GM12878 (cell line): Measurements from ENCODE around the gene INPP4B. TPM values are rescaled to one million over a fixed set of nuclear protein-coding genes. Genes with fewer than 3 reads are reported as not detected.

Experiments used
- ATAC-seq: fragments of 200-7000 bp; cut with Tn5 transposase; 3 replicates; pipeline ENCODE4 v1.9.1; 2020; ENCODE audit warnings: mild to moderate bottlenecking, moderate library complexity
- BruUV-seq: library from RNA; stranded (reverse); fragments of 400-500 nt; replicated peaks from 2 replicates; lab custom pipeline; 2021; lab: Mats Ljungman, UMichigan
- CTCF ChIA-PET: fragments of 300-600 bp; sonication (Branson Sonifier 250); formaldehyde crosslinking; extraction: SDS; loops from one replicate; lab custom pipeline; 2021; ENCODE audit warnings: inconsistent platforms; lab: Yijun Ruan, JAX
- POLR2A ChIA-PET: fragments of 350-600 bp; formaldehyde crosslinking; extraction: SDS; loops from one replicate; lab custom pipeline; 2021; ENCODE audit warnings: inconsistent platforms; lab: Charles Lee
- RAD21 ChIA-PET: fragments of 300-600 bp; sonication (Branson Sonifier 250); formaldehyde crosslinking; loops from one replicate; lab custom pipeline; 2023; ENCODE audit warnings: antibody characterized with exemption; ENCODE audit not compliant: unreplicated experiment; lab: Charles Lee
- SMC1A ChIA-PET: fragments of 300-600 bp; sonication (Branson Sonifier 250); formaldehyde crosslinking; loops from one replicate; lab custom pipeline; 2023; ENCODE audit not compliant: unreplicated experiment, uncharacterized antibody; lab: Charles Lee
- DNase-seq: peaks from one replicate; pipeline ENCODE4 v3.0.0-alpha.2; 2011; ENCODE audit warnings: low read depth, low spot score
- FAIRE-seq: peaks from 3 replicates; lab custom pipeline; 2011; peaks lifted over from hg19 to GRCh38; lab: Jason Lieb, UNC
- H2AFZ ChIP-seq: 2 replicates; pipeline ENCODE4 v1.6.0; 2011; ENCODE audit warnings: low read depth, low read length, control low read depth; ENCODE audit not compliant: control insufficient read depth
- H3K27ac ChIP-seq: 2 replicates; pipeline ENCODE4 v1.5.1; 2011; ENCODE audit warnings: control low read depth; ENCODE audit not compliant: control insufficient read depth, insufficient read depth
- H3K27me3 ChIP-seq, 2 experiments: replicated peaks in 1 of 2; 2 replicates each; pipeline versions ENCODE4 v1.6.0 to v1.6.1; 2011; ENCODE audit warnings: low read length in 1 of 2; ENCODE audit not compliant: control insufficient read depth in 2 of 2, insufficient read depth in 2 of 2
- H3K36me3 ChIP-seq, 2 experiments: 2 replicates each; pipeline ENCODE4 v1.5.1; 2011; ENCODE audit warnings: low read length in 1 of 2; ENCODE audit not compliant: control insufficient read depth in 2 of 2, insufficient read depth in 2 of 2
- H3K4me1 ChIP-seq: 2 replicates; pipeline ENCODE4 v1.6.1; 2011; ENCODE audit warnings: mild to moderate bottlenecking, low read length, moderate library complexity, mixed read lengths; ENCODE audit not compliant: control insufficient read depth, insufficient read depth
- H3K4me2 ChIP-seq: 2 replicates; pipeline ENCODE4 v1.6.0; 2011; ENCODE audit warnings: control low read depth; ENCODE audit not compliant: control insufficient read depth, insufficient read depth
- H3K4me3 ChIP-seq: fragments of 200-600 bp; sonication (generic); 2 replicates; pipeline ENCODE4 v1.5.1; 2016
- H3K79me2 ChIP-seq: 2 replicates; pipeline ENCODE4 v1.6.0; 2011; ENCODE audit warnings: low read length; ENCODE audit not compliant: control insufficient read depth, insufficient read depth
- H3K9ac ChIP-seq: 2 replicates; pipeline ENCODE4 v1.8.0; 2011; ENCODE audit warnings: low read length, control low read depth, mixed read lengths; ENCODE audit not compliant: control insufficient read depth, insufficient read depth
- H3K9me3 ChIP-seq: replicated peaks from 3 replicates; pipeline ENCODE4 v1.5.1; 2011; ENCODE audit warnings: mild to moderate bottlenecking, low read length; ENCODE audit not compliant: control insufficient read depth, insufficient read depth
- H4K20me1 ChIP-seq: 2 replicates; pipeline ENCODE4 v1.6.0; 2011; ENCODE audit not compliant: control insufficient read depth, insufficient read depth
- DPF2 ChIP-seq: fragments of 450-650 bp; IDR thresholded peaks from 2 replicates; pipeline ENCODE4 v1.6.1; 2017; ENCODE audit warnings: mild to moderate bottlenecking
- EP300 ChIP-seq, 2 experiments: fragments of 150-350 bp in 1 of 2; IDR thresholded peaks; 2 replicates each; pipeline ENCODE4 v1.6.1; 2011 to 2012; ENCODE audit warnings: low read depth in 2 of 2, low read length in 2 of 2, borderline replicate concordance in 1 of 2, improper control_type of control experiment in 1 of 2, inconsistent platforms in 1 of 2; ENCODE audit not compliant: control insufficient read depth in 1 of 2
- JUND ChIP-seq: IDR thresholded peaks from 2 replicates; pipeline ENCODE4 v1.6.1; 2012; ENCODE audit warnings: low read depth, mild to moderate bottlenecking, low read length, improper control_type of control experiment, moderate library complexity
- MEF2B ChIP-seq: fragments of 450-650 bp; IDR thresholded peaks from 2 replicates; pipeline ENCODE4 v1.6.1; 2018; ENCODE audit warnings: mild to moderate bottlenecking, moderate library complexity; ENCODE audit not compliant: partially characterized antibody, poor library complexity, severe bottlenecking
- NRF1 ChIP-seq: conservative IDR thresholded peaks from 2 replicates; pipeline ENCODE4 v1.6.1; 2011; ENCODE audit warnings: mild to moderate bottlenecking, low read depth, low read length, improper control_type of control experiment
- POLR2AphosphoS2 ChIP-seq: IDR thresholded peaks from 2 replicates; pipeline ENCODE4 v1.6.1; 2011; ENCODE audit warnings: low read depth, mild to moderate bottlenecking, low read length, improper control_type of control experiment, moderate library complexity
- RCOR1 ChIP-seq: conservative IDR thresholded peaks from 2 replicates; pipeline ENCODE4 v1.6.1; 2012; ENCODE audit warnings: low read depth, low read length, improper control_type of control experiment
- RELA ChIP-seq: fragments of 450-650 bp; IDR thresholded peaks from 2 replicates; pipeline ENCODE4 v1.8.0; 2014; ENCODE audit warnings: borderline replicate concordance; ENCODE audit not compliant: partially characterized antibody
- RUNX3 ChIP-seq: IDR thresholded peaks from 2 replicates; pipeline ENCODE4 v1.6.1; 2012; ENCODE audit warnings: low read length, inconsistent platforms
- SUZ12 ChIP-seq: fragments of 200-600 bp; sonication (generic); IDR thresholded peaks from one replicate; pipeline ENCODE4 v1.6.1; 2018; ENCODE audit warnings: antibody characterized with exemption, mild to moderate bottlenecking; ENCODE audit not compliant: unreplicated experiment
- USF2 ChIP-seq: IDR thresholded peaks from 2 replicates; pipeline ENCODE4 v1.6.1; 2011; ENCODE audit warnings: low read depth, low read length, improper control_type of control experiment, borderline replicate concordance
- WGBS: methylation state at CpG from one replicate; pipeline ENCODE4 v1.1.6; 2016; ENCODE audit warnings: low lambda C conversion rate; ENCODE audit not compliant: insufficient replicate concordance, insufficient coverage; ENCODE audit errors: missing lambda C conversion rate; 5-methylcytosine and 5-hydroxymethylcytosine counted together
- in situ Hi-C: fragments of 300-500 bp; cut with MboI; formaldehyde crosslinking; loops from 9 replicates; pipeline ENCODE4 v1.14.3; 2018; ENCODE audit warnings: mixed read lengths
- intact Hi-C: fragments of 100-400 bp; cut with micrococcal nuclease; formaldehyde crosslinking; loops from one replicate; pipeline ENCODE4 v1.14.2; 2022; ENCODE audit not compliant: unreplicated experiment
- polyA plus RNA-seq, 11 experiments: library from polyadenylated mRNA; depleted of rRNA in 4 of 11; unstranded in 6 of 11; stranded (reverse) in 5 of 11; fragments of >200 nt; fragmentation: Nextera tagmentation in 4 of 11; fragmentation: Illumina TruSeq in 1 of 11; extraction: Ambion mirVana in 4 of 11; extraction: Trizol in 1 of 11; gene quantifications; 1 replicate in 1 of 11; 2 replicates in 10 of 11; pipeline versions ENCODE4 v1.2.1 to v1.2.3, GENCODE V29; 2011 to 2016; ENCODE audit warnings: inconsistent platforms in 2 of 11, missing spikeins in 2 of 11, low read depth in 1 of 11
- total RNA-seq, 4 experiments: library from RNA; depleted of rRNA in 3 of 4; stranded (reverse); fragments of >200 nt in 3 of 4; fragmentation: Illumina TruSeq in 1 of 4; extraction: Trizol in 1 of 4; gene quantifications; 2 replicates each; pipeline versions ENCODE4 v1.2.1 to v1.2.3, GENCODE V29; 2013 to 2021
- TF ChIP-seq, protein P1 (sequence below): IDR thresholded peaks from 2 replicates; pipeline ENCODE4 v1.6.1; 2012; ENCODE audit warnings: low read depth, low read length, improper control_type of control experiment
- TF ChIP-seq, protein P2 (sequence below): fragments of 450-650 bp; IDR thresholded peaks from 2 replicates; pipeline ENCODE4 v1.6.1; 2014; ENCODE audit warnings: mild to moderate bottlenecking
- TF ChIP-seq, protein P3 (sequence below): fragments of 150-350 bp; IDR thresholded peaks from 2 replicates; pipeline ENCODE4 v1.6.1; 2016; ENCODE audit warnings: low read depth, low read length

The INPP4B gene
- total and polyA plus RNA-seq, 10 of the 15 experiments (the other 5 are each of a cell fraction or from before 2014, with no cell fraction given): 0.53 to 11.2 (median 0.95) TPM

DNA sequence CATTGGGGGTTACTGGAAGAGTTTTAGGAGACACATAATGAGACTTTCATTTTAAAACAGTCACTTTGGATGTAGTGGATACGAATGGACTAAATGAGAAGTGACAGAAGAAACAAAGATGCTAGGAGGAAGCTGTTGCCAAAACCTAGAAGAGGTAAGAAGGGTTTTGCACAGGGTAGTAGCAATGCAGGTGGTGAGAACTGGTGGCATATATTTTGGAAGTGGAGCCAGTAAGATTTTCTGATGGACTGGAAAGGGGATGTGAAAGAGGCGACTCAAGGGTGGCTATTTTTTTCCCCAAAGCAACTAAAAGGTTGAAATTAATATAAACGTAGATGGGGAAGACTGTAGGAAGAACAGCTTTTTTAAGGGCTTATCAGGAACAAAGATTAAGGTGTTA, 747.7 kb downstream of the INPP4B start (continued):
- no peak for TF ChIP-seq NRF1
- no peak for TF ChIP-seq SUZ12
- no peak for TF ChIP-seq EP300 (IDR thresholded peaks at IDR 0.05; ENCODE audit: borderline replicate concordance in 1 of 2, control insufficient read depth in 1 of 2, low read depth in 2 of 2, low read length in 2 of 2)
- TF ChIP-seq, protein P1, sequence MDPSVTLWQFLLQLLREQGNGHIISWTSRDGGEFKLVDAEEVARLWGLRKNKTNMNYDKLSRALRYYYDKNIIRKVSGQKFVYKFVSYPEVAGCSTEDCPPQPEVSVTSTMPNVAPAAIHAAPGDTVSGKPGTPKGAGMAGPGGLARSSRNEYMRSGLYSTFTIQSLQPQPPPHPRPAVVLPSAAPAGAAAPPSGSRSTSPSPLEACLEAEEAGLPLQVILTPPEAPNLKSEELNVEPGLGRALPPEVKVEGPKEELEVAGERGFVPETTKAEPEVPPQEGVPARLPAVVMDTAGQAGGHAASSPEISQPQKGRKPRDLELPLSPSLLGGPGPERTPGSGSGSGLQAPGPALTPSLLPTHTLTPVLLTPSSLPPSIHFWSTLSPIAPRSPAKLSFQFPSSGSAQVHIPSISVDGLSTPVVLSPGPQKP: no peak
- no peak for TF ChIP-seq DPF2
- no peak for TF ChIP-seq MEF2B
- TF ChIP-seq, protein P2, sequence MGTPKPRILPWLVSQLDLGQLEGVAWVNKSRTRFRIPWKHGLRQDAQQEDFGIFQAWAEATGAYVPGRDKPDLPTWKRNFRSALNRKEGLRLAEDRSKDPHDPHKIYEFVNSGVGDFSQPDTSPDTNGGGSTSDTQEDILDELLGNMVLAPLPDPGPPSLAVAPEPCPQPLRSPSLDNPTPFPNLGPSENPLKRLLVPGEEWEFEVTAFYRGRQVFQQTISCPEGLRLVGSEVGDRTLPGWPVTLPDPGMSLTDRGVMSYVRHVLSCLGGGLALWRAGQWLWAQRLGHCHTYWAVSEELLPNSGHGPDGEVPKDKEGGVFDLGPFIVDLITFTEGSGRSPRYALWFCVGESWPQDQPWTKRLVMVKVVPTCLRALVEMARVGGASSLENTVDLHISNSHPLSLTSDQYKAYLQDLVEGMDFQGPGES: no peak
- TF ChIP-seq RUNX3: no peak
- no peak for TF ChIP-seq POLR2AphosphoS2

GRCh38 chr4:142097015-142097414, 749.1 kb downstream of the INPP4B start:
- Histone ChIP-seq H3K9me3 (no peaks in the 10 kb centered on the region), H3K4me2 (no peak overlapping the region), H3K36me3 (no peaks in the 10 kb centered on the region), H3K9ac (no peak overlapping the region), H2AFZ (no peak overlapping the region), H4K20me1 (no peaks in the 10 kb centered on the region), H3K79me2 (no peaks in the 10 kb centered on the region), H3K4me3 (no peak overlapping the region), H3K27me3 (no peaks in the 10 kb centered on the region), H3K27ac (no peak overlapping the region), H3K4me1 (no peaks in the 10 kb centered on the region)
- DNase-seq (no peak), FAIRE-seq (no peak), ATAC-seq (no peak)
- in situ Hi-C loops (no loop called here), intact Hi-C loops (no loop called here)
- BruUV-seq: no TSS peak
- CTCF ChIA-PET: no interaction called here
- RAD21 ChIA-PET: no interaction called here
- POLR2A ChIA-PET: no interaction called here
- SMC1A ChIA-PET: interaction anchor here (0.8 kb wide), 1 partner anchor 370 kb away, joined by 3 read pairs; no protein-coding TSS in a partner anchor
- 59% methylated on average over 3 of the region's 3 CpGs for WGBS
- TF ChIP-seq JUND (no peak), MEF2B (no peak), USF2 (no peak), RELA (no peak), RCOR1 (no peak)
- TF ChIP-seq, protein P3, sequence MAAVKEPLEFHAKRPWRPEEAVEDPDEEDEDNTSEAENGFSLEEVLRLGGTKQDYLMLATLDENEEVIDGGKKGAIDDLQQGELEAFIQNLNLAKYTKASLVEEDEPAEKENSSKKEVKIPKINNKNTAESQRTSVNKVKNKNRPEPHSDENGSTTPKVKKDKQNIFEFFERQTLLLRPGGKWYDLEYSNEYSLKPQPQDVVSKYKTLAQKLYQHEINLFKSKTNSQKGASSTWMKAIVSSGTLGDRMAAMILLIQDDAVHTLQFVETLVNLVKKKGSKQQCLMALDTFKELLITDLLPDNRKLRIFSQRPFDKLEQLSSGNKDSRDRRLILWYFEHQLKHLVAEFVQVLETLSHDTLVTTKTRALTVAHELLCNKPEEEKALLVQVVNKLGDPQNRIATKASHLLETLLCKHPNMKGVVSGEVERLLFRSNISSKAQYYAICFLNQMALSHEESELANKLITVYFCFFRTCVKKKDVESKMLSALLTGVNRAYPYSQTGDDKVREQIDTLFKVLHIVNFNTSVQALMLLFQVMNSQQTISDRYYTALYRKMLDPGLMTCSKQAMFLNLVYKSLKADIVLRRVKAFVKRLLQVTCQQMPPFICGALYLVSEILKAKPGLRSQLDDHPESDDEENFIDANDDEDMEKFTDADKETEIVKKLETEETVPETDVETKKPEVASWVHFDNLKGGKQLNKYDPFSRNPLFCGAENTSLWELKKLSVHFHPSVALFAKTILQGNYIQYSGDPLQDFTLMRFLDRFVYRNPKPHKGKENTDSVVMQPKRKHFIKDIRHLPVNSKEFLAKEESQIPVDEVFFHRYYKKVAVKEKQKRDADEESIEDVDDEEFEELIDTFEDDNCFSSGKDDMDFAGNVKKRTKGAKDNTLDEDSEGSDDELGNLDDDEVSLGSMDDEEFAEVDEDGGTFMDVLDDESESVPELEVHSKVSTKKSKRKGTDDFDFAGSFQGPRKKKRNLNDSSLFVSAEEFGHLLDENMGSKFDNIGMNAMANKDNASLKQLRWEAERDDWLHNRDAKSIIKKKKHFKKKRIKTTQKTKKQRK: no peak
